Mesenchymal stem cell (in vitro differentiated cells and primary cell): ENCODE measurements around the gene ADARB2.

Experiments
- DNase-seq: peaks from one replicate; pipeline ENCODE4 v3.0.0-alpha.2; 2013
- H2AFZ ChIP-seq: one replicate; pipeline ENCODE4 v1.6.1; 2013; ENCODE audit warnings: low read depth, mild to moderate bottlenecking, control low read depth, inconsistent platforms, low read length, moderate library complexity
- H2AK5ac ChIP-seq: 2 replicates; pipeline ENCODE4 v1.6.1; 2013; ENCODE audit warnings: low read length, moderate library complexity, mild to moderate bottlenecking, inconsistent platforms; ENCODE audit not compliant: severe bottlenecking
- H2BK120ac ChIP-seq: one replicate; pipeline ENCODE4 v1.6.1; 2013; ENCODE audit warnings: low read depth, mild to moderate bottlenecking, inconsistent platforms, low read length, moderate library complexity
- H2BK12ac ChIP-seq, 2 experiments: one replicate each; pipeline ENCODE4 v1.6.1; 2013; ENCODE audit warnings: inconsistent platforms in 2 of 2, low read length in 2 of 2, mild to moderate bottlenecking in 2 of 2, moderate library complexity in 2 of 2, control low read depth in 1 of 2
- H2BK15ac ChIP-seq: one replicate; pipeline ENCODE4 v1.6.1; 2013; ENCODE audit warnings: mild to moderate bottlenecking, low read depth, inconsistent platforms; ENCODE audit not compliant: poor library complexity, severe bottlenecking
- H2BK5ac ChIP-seq: 2 replicates; pipeline ENCODE4 v1.6.1; 2013; ENCODE audit warnings: low read depth, mild to moderate bottlenecking, low read length, control low read depth, inconsistent platforms; ENCODE audit not compliant: poor library complexity, severe bottlenecking
- H3K14ac ChIP-seq, 2 experiments: one replicate each; pipeline ENCODE4 v1.6.1; 2013; ENCODE audit warnings: inconsistent platforms in 2 of 2, low read length in 2 of 2, control low read depth in 1 of 2, mild to moderate bottlenecking in 1 of 2, moderate library complexity in 1 of 2
- H3K18ac ChIP-seq, 2 experiments: one replicate each; pipeline ENCODE4 v1.6.1; 2013; ENCODE audit warnings: inconsistent platforms in 2 of 2, low read length in 2 of 2, control low read depth in 1 of 2, low read depth in 1 of 2, mild to moderate bottlenecking in 1 of 2
- H3K23ac ChIP-seq, 2 experiments: one replicate each; pipeline ENCODE4 v1.6.1; 2013; ENCODE audit warnings: inconsistent platforms in 2 of 2, low read length in 2 of 2, mild to moderate bottlenecking in 2 of 2, moderate library complexity in 2 of 2, control low read depth in 1 of 2
- H3K27ac ChIP-seq: 2 replicates; pipeline ENCODE4 v1.5.1; 2013; ENCODE audit warnings: mild to moderate bottlenecking, moderate library complexity, low read length, control low read depth, inconsistent platforms; ENCODE audit not compliant: poor library complexity, severe bottlenecking
- H3K27me3 ChIP-seq, 2 experiments: 2 replicates each; pipeline versions ENCODE4 v1.6.1 to v1.7.0; 2013; ENCODE audit warnings: low read length in 2 of 2, mild to moderate bottlenecking in 2 of 2, moderate library complexity in 2 of 2, control low read depth in 1 of 2, inconsistent platforms in 1 of 2; ENCODE audit not compliant: control insufficient read depth in 1 of 2, insufficient read depth in 1 of 2
- H3K36me3 ChIP-seq, 2 experiments: 2 replicates each; pipeline versions ENCODE4 v1.6.1 to v1.7.0; 2013; ENCODE audit warnings: low read length in 2 of 2, control low read depth in 1 of 2, inconsistent platforms in 1 of 2, low read depth in 1 of 2, mild to moderate bottlenecking in 1 of 2; ENCODE audit not compliant: insufficient read depth in 2 of 2, control insufficient read depth in 1 of 2
- H3K4ac ChIP-seq, 2 experiments: one replicate each; pipeline ENCODE4 v1.6.1; 2013; ENCODE audit warnings: inconsistent platforms in 2 of 2, low read length in 2 of 2, mild to moderate bottlenecking in 2 of 2, moderate library complexity in 2 of 2, control low read depth in 1 of 2, low read depth in 1 of 2
- H3K4me1 ChIP-seq: 2 replicates; pipeline ENCODE4 v1.6.1; 2013; ENCODE audit warnings: low read depth, low read length, control low read depth; ENCODE audit not compliant: control insufficient read depth, insufficient read depth
- H3K4me2 ChIP-seq: 2 replicates; pipeline ENCODE4 v1.6.1; 2013; ENCODE audit warnings: low read length, mild to moderate bottlenecking, inconsistent platforms; ENCODE audit not compliant: poor library complexity, severe bottlenecking
- H3K4me3 ChIP-seq, 2 experiments: 2 replicates each; pipeline versions ENCODE4 v1.5.1 to v1.7.0; 2013; ENCODE audit warnings: low read length in 2 of 2, mild to moderate bottlenecking in 2 of 2, control low read depth in 1 of 2, low read depth in 1 of 2; ENCODE audit not compliant: insufficient read depth in 1 of 2
- H3K79me1 ChIP-seq: replicated peaks from 2 replicates; pipeline ENCODE4 v1.6.1; 2013; ENCODE audit warnings: mild to moderate bottlenecking, control low read depth, low read length, inconsistent platforms; ENCODE audit not compliant: poor library complexity, severe bottlenecking
- H3K9ac ChIP-seq: 2 replicates; pipeline ENCODE4 v1.7.0; 2013; ENCODE audit warnings: mild to moderate bottlenecking, low read length, moderate library complexity
- H3K9me3 ChIP-seq: 2 replicates; pipeline ENCODE4 v1.7.0; 2013; ENCODE audit warnings: mild to moderate bottlenecking, low read length; ENCODE audit not compliant: control insufficient read depth
- H4K8ac ChIP-seq: one replicate; pipeline ENCODE4 v1.6.1; 2013; ENCODE audit warnings: inconsistent platforms, mild to moderate bottlenecking, low read length, moderate library complexity
- H4K91ac ChIP-seq: one replicate; pipeline ENCODE4 v1.6.1; 2013; ENCODE audit warnings: mild to moderate bottlenecking, low read length, inconsistent platforms
- WGBS: methylation state at CpG from one replicate; pipeline ENCODE4 v1.1.7; 2013; ENCODE audit warnings: mixed read lengths; 5-methylcytosine and 5-hydroxymethylcytosine counted together

The ADARB2 gene

DNA sequence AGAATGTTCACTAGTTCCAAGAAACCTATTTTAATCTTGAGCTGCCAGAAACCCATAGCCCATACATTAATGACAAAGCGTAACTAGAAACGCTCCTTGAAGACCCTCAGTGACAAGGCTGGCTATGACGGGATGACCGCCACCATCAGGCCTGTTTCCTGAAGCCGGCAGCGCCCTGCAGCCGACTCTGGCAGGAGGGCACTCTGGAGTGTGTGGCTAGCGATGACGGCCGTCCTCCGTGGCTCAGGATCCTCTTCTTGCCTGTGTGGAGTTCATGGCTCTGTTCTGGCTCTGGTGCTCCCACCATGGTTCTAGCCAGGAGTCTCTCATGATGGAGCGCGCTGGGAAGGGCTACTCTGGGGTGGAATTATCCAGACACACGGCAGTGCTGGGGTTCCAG lies 224.1 kb downstream of the ADARB2 start:
- Histone ChIP-seq H4K8ac (no peak overlapping the region), H3K4me3 (no peak overlapping the region), H2BK12ac (no peak overlapping the region), H3K9ac (no peak overlapping the region), H3K79me1 (no peaks in the 10 kb centered on the region), H3K36me3 (no peaks in the 10 kb centered on the region), H2BK15ac (no peak overlapping the region), H2BK5ac (no peak overlapping the region), H3K18ac (no peak overlapping the region), H3K14ac (no peak overlapping the region), H2AFZ (no peak overlapping the region), H3K4me1 (no peaks in the 10 kb centered on the region), H3K27ac (no peak overlapping the region), H2BK120ac (no peak overlapping the region), H2AK5ac (no peak overlapping the region), H4K91ac (no peak overlapping the region), H3K9me3 (peaks cover 11% of the 10 kb centered on the region), H3K23ac (no peak overlapping the region), H3K4ac (no peak overlapping the region), H3K27me3 (no peaks in the 10 kb centered on the region), H3K4me2 (no peak overlapping the region)
- 85% methylated on average over 14 of the region's 14 CpGs for WGBS
- no peak for DNase-seq

DNA sequence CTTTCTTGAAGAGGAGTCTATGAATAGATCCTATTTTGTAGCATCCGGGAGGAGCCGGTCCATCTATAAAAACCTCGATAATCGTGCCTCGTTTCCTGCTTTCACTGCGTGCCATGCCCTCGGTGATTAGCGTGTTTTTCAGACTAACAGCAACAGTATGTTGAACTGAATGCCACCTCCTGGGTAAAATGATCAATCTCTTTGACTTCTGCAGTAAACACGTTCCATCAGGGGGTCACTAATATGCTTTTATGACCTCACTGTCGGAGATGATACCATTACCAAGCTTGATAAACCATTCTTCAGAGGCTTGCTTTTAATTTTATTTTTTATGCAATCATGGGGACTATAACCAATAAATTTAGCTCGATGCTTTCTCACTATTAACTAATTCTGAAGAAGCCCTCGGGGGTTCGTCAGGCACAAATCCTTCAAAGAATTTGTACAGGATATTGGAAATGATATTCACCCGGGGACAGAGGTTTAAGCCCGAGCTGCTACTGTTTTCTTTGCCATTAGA lies 228.3 kb downstream of the ADARB2 start:
- Histone ChIP-seq H2BK5ac (no peak overlapping the region), H3K14ac (no peak overlapping the region), H3K4me2 (no peak overlapping the region), H3K4ac (no peak overlapping the region), H2BK120ac (no peak overlapping the region), H2BK15ac (no peak overlapping the region), H2AFZ (no peak overlapping the region), H3K23ac (no peak overlapping the region), H3K27me3 (no peaks in the 10 kb centered on the region), H3K9me3 (peaks cover 11% of the 10 kb centered on the region), H3K27ac (no peak overlapping the region), H3K9ac (no peak overlapping the region), H3K4me3 (no peak overlapping the region), H2AK5ac (no peak overlapping the region), H3K18ac (no peak overlapping the region), H4K8ac (no peak overlapping the region), H3K79me1 (no peaks in the 10 kb centered on the region), H4K91ac (no peak overlapping the region), H2BK12ac (no peak overlapping the region), H3K36me3 (no peaks in the 10 kb centered on the region), H3K4me1 (no peaks in the 10 kb centered on the region)
- no peak for DNase-seq
- WGBS: 78% methylated on average over 15 of the region's 15 CpGs

DNA sequence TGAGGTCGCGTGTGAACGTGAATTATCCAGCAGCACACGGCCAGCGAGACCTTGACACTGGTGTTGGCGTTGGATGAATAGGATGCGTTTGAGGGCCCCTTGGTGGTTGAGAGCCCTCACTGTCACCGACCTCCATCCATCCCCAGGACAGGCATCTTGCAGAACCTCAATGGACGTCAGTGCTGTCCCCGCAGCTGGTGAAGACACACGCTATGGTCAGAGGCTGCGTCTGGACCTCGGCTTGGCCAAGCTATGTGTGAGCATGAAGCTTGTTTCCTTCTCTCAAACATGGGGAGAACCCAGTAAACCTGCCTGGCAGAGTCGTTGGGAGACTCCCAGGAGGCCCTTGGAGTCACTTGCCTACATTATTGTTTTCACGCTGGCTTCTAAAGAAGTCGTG lies 229.2 kb downstream of the ADARB2 start:
- Histone ChIP-seq H3K79me1 (no peaks in the 10 kb centered on the region), H3K36me3 (no peaks in the 10 kb centered on the region), H2AK5ac (no peak overlapping the region)

DNA sequence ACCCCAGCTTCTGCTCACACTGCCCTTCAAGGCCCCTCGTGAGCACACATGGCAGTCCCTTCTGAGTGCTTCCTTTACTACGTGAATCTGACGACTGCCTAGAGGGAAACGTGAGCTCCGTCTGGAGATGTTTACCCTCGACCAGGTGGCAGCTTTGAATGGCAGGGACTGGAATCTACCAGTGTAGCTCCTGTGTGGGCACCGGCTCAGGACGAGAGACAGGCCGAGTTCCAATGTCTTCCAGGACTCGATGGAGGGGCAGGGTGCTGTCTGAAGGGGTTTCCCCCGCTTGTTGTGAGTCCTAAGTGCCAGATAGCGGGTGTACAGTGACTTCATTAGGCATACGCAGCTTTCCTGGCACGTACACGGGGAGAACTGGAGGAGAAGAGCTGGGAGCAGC lies 229.9 kb downstream of the ADARB2 start:
- Histone ChIP-seq H3K23ac (no peak overlapping the region), H3K36me3 (no peaks in the 10 kb centered on the region), H3K4me3 (no peak overlapping the region), H2BK5ac (no peak overlapping the region), H4K8ac (no peak overlapping the region), H3K18ac (no peak overlapping the region), H3K4me2 (no peak overlapping the region), H3K27ac (no peak overlapping the region), H2BK15ac (no peak overlapping the region), H3K4ac (no peak overlapping the region), H2BK12ac (no peak overlapping the region), H3K4me1 (no peaks in the 10 kb centered on the region), H3K9me3 (peaks cover 17% of the 10 kb centered on the region), H3K9ac (no peak overlapping the region), H2AK5ac (no peak overlapping the region), H3K79me1 (no peaks in the 10 kb centered on the region), H3K14ac (no peak overlapping the region), H4K91ac (no peak overlapping the region), H2AFZ (no peak overlapping the region), H2BK120ac (no peak overlapping the region), H3K27me3 (no peaks in the 10 kb centered on the region)
- WGBS: 79% methylated on average over 15 of the region's 15 CpGs
- no peak for DNase-seq

More for the DNA sequence above, 229.2 kb downstream of the ADARB2 start:
- H3K23ac ChIP-seq: no peak overlapping the region
- no peak overlapping the region for H2BK12ac ChIP-seq
- H3K4me1 ChIP-seq: no peaks in the 10 kb centered on the region
- H3K4me2 ChIP-seq: no peak overlapping the region
- H3K9me3 ChIP-seq: peaks cover 17% of the 10 kb centered on the region
- no peak overlapping the region for H4K8ac ChIP-seq
- DNase-seq: no peak
- 87% methylated on average over 16 of the region's 16 CpGs for WGBS
- H2BK15ac ChIP-seq: no peak overlapping the region
- H3K27ac ChIP-seq: no peak overlapping the region
- no peaks in the 10 kb centered on the region for H3K27me3 ChIP-seq
- H3K9ac ChIP-seq: no peak overlapping the region
- no peak overlapping the region for H2AFZ ChIP-seq
- no peak overlapping the region for H2BK120ac ChIP-seq
- H3K18ac ChIP-seq: no peak overlapping the region
- no peak overlapping the region for H3K4ac ChIP-seq
- H4K91ac ChIP-seq: no peak overlapping the region
- H2BK5ac ChIP-seq: no peak overlapping the region
- no peak overlapping the region for H3K4me3 ChIP-seq
- no peak overlapping the region for H3K14ac ChIP-seq
